Endothelial cell of umbilical vein (primary cell): Measurements from ENCODE around the gene ZNHIT3. TPM values are rescaled to one million over a fixed set of nuclear protein-coding genes. Genes with fewer than 3 reads are reported as not detected.
"Not testable (repeated sequence)": the region's sequence is repeated elsewhere in the genome, so short reads cannot be mapped to it uniquely, and the experiment has no call there.

Experiments
- Bru-seq: library from RNA; stranded (reverse); fragments of 400-500 nt; gene quantifications from one replicate; lab custom pipeline; 2021; lab: Mats Ljungman, UMichigan
- BruChase-seq, 2 experiments: library from RNA; stranded (reverse); fragments of 400-500 nt; gene quantifications; one replicate each; lab custom pipeline; 2021; lab: Mats Ljungman, UMichigan
- BruUV-seq: library from RNA; stranded (reverse); fragments of 400-500 nt; replicated peaks from 2 replicates; lab custom pipeline; 2021; lab: Mats Ljungman, UMichigan
- CTCF ChIA-PET: fragments of 300-600, 350-600 bp; sonication (Branson Sonifier 250); formaldehyde crosslinking; loops from one replicate; lab custom pipeline; 2021; ENCODE audit warnings: antibody characterized with exemption, inconsistent platforms; lab: Charles Lee
- POLR2A ChIA-PET: fragments of 300-600, 350-600 bp; sonication (Branson Sonifier 250); formaldehyde crosslinking; loops from one replicate; lab custom pipeline; 2021; ENCODE audit warnings: antibody characterized with exemption, inconsistent platforms; lab: Charles Lee
- DNase-seq: peaks from one replicate; pipeline ENCODE4 v3.0.0-alpha.2; 2011; ENCODE audit warnings: low read depth, low spot score
- FAIRE-seq: peaks from 2 replicates; lab custom pipeline; 2011; peaks lifted over from hg19 to GRCh38; lab: Jason Lieb, UNC
- H2AFZ ChIP-seq: 2 replicates; pipeline ENCODE4 v1.6.0; 2012; ENCODE audit warnings: low read depth, low read length, control low read depth, inconsistent platforms
- H3K27ac ChIP-seq: 2 replicates; pipeline ENCODE4 v1.5.1; 2011; ENCODE audit warnings: low read depth, mild to moderate bottlenecking, control low read depth, low read length, moderate library complexity; ENCODE audit not compliant: insufficient read depth
- H3K27me3 ChIP-seq, 2 experiments: 2 replicates each; pipeline versions ENCODE4 v1.6.0 to v1.6.1; 2011; ENCODE audit warnings: low read length in 2 of 2, mixed read lengths in 1 of 2; ENCODE audit not compliant: control insufficient read depth in 2 of 2, insufficient read depth in 2 of 2
- H3K36me3 ChIP-seq, 2 experiments: 2 replicates in 1 of 2; 3 replicates in 1 of 2; pipeline ENCODE4 v1.5.1; 2011; ENCODE audit warnings: low read length in 2 of 2, mild to moderate bottlenecking in 1 of 2, moderate library complexity in 1 of 2; ENCODE audit not compliant: control insufficient read depth in 2 of 2, insufficient read depth in 2 of 2; ENCODE audit errors: extremely low read depth in 1 of 2
- H3K4me1 ChIP-seq: 3 replicates; pipeline ENCODE4 v1.5.1; 2011; ENCODE audit warnings: mild to moderate bottlenecking, low read length; ENCODE audit not compliant: control insufficient read depth, insufficient read depth; ENCODE audit errors: extremely low read depth
- H3K4me2 ChIP-seq: 2 replicates; pipeline ENCODE4 v1.6.1; 2011; ENCODE audit warnings: low read length, control low read depth, mixed read lengths; ENCODE audit not compliant: insufficient read depth
- H3K4me3 ChIP-seq, 3 experiments: fragments of 200-600 bp in 1 of 3; sonication (generic), shearing (Covaris generic) in 1 of 3; replicated peaks in 1 of 3; 2 replicates each; pipeline ENCODE4 v1.5.1; 2011 to 2016; ENCODE audit warnings: control low read depth in 3 of 3, low read length in 3 of 3, mild to moderate bottlenecking in 2 of 3, inconsistent platforms in 1 of 3, low read depth in 1 of 3, moderate library complexity in 1 of 3; ENCODE audit not compliant: insufficient read depth in 1 of 3
- H3K79me2 ChIP-seq: 2 replicates; pipeline ENCODE4 v1.6.0; 2012; ENCODE audit warnings: low read length, inconsistent platforms; ENCODE audit not compliant: control insufficient read depth, insufficient read depth
- H3K9ac ChIP-seq: replicated peaks from 2 replicates; pipeline ENCODE3; 2011; ENCODE audit warnings: low read length, control low read depth; ENCODE audit not compliant: insufficient read depth; ENCODE audit errors: extremely low read depth
- H3K9me1 ChIP-seq: replicated peaks from 3 replicates; pipeline ENCODE4 v1.6.0; 2011; ENCODE audit warnings: mild to moderate bottlenecking, low read length; ENCODE audit not compliant: control insufficient read depth, insufficient read depth; ENCODE audit errors: extremely low read depth
- H3K9me3 ChIP-seq: replicated peaks from 2 replicates; pipeline ENCODE4 v1.5.1; 2012; ENCODE audit warnings: low read length, inconsistent platforms; ENCODE audit not compliant: control insufficient read depth, insufficient read depth
- H4K20me1 ChIP-seq: replicated peaks from 2 replicates; pipeline ENCODE3; 2011; ENCODE audit warnings: mild to moderate bottlenecking, low read length; ENCODE audit not compliant: control insufficient read depth, insufficient read depth; ENCODE audit errors: extremely low read depth
- EZH2 ChIP-seq: IDR thresholded peaks from 2 replicates; pipeline ENCODE4 v1.6.1; 2012; ENCODE audit warnings: borderline replicate concordance, low read depth, mild to moderate bottlenecking, moderate library complexity, low read length, inconsistent platforms; ENCODE audit not compliant: severe bottlenecking
- JUN ChIP-seq: IDR thresholded peaks from 2 replicates; pipeline ENCODE4 v1.6.1; 2011; ENCODE audit warnings: borderline replicate concordance, low read depth; ENCODE audit not compliant: insufficient read length, insufficient read depth
- MAX ChIP-seq: IDR thresholded peaks from 2 replicates; pipeline ENCODE4 v1.6.1; 2011; ENCODE audit not compliant: insufficient read depth, insufficient read length
- POLR2A ChIP-seq: IDR thresholded peaks from 2 replicates; pipeline ENCODE4 v1.6.1; 2012; ENCODE audit warnings: low read depth, mild to moderate bottlenecking, control low read depth, low read length
- POLR2AphosphoS5 ChIP-seq: IDR thresholded peaks from 2 replicates; pipeline ENCODE4 v1.6.1; 2012; ENCODE audit warnings: low read depth, mild to moderate bottlenecking, control low read depth, low read length, moderate library complexity; ENCODE audit not compliant: insufficient read depth
- dilution Hi-C: fragments of 300-500 bp; cut with MboI; formaldehyde crosslinking; loops from one replicate; pipeline ENCODE4 v1.15.0; 2019; ENCODE audit warnings: low sequenced_read_pairs; ENCODE audit not compliant: extremely low pct_ligation_motif_present
- intact Hi-C: fragments of 100-400 bp; cut with micrococcal nuclease; formaldehyde crosslinking; loops from one replicate; pipeline ENCODE4 v1.10.0; 2022
- long read RNA-seq: library from polyadenylated mRNA; stranded (forward); transcript quantifications from one replicate; pipeline ENCODE4 v2.0.0, GENCODE V29; 2021
- polyA minus RNA-seq, 3 experiments: library from RNA; depleted of rRNA, polyadenylated mRNA; stranded (reverse); fragments of >200 nt; gene quantifications; 1 replicate in 1 of 3; 2 replicates in 2 of 3; pipeline ENCODE4 v1.2.3, GENCODE V29; 2011
- polyA plus RNA-seq, 4 experiments: library from polyadenylated mRNA; depleted of rRNA in 3 of 4; stranded (reverse) in 3 of 4; unstranded in 1 of 4; fragments of >200 nt; gene quantifications; 2 replicates each; pipeline versions ENCODE4 v1.2.1 to v1.2.3, GENCODE V29; 2011 to 2012; ENCODE audit warnings: missing spikeins in 1 of 4
- total RNA-seq: library from RNA; stranded (reverse); gene quantifications from 2 replicates; pipeline ENCODE4 v1.2.3, GENCODE V29; 2021

Gene ZNHIT3
- total RNA-seq (31.4 and 34.0 TPM in 2 replicates), polyA plus RNA-seq (61.3 and 66.9 TPM in 2 replicates), polyA minus RNA-seq (18.3 and 20.7 TPM in 2 replicates), Bru-seq, nascent RNA (percentile 75 among the genes with signal in this experiment), BruChase-seq, experiment 1, labeled RNA remaining after a 6-hour chase (percentile 72 among the genes with signal in this experiment), BruChase-seq, experiment 2, labeled RNA remaining after a 2-hour chase (percentile 72 among the genes with signal in this experiment)
- 52.2 and 58.5 TPM in 2 replicates for polyA plus RNA-seq (2011; cell fraction: cytosol; rRNA removed)
- 20.5 and 29.9 TPM in 2 replicates for polyA plus RNA-seq (2011; cell fraction: nucleus; rRNA removed)
- 44.3 and 60.0 TPM in 2 replicates for polyA plus RNA-seq (2012)
- polyA minus RNA-seq (2011; cell fraction: cytosol; rRNA and poly(A)+ RNA removed) = 9.5 TPM
- polyA minus RNA-seq (2011; cell fraction: nucleus; rRNA and poly(A)+ RNA removed) = 10.0 and 10.2 TPM in 2 replicates
- long read RNA-seq, transcript ZNHIT3-208 (4 exons, 926 nt) = minor isoform, 9 of 114 reads
- long read RNA-seq, transcript ZNHIT3-209 (5 exons, 834 nt) = minor isoform, 5 of 114 reads
- long read RNA-seq, transcript ZNHIT3-204 (5 exons, 951 nt) = major isoform, 98 of 114 reads
- long read RNA-seq, partial matches to known transcripts = 1 of 114 reads
- long read RNA-seq, other reads (novel, unspliced or antisense) = 1 of 114 reads

GRCh38 chr17:36486204-36487194, at the start of gene ZNHIT3:
ZNHIT3 (plus strand) TSS chr17:36486681; CDS start chr17:36486700, 19 bp downstream.
- TSS peak; percentile 49 for BruUV-seq

GRCh38 chr17:36441792-36442191, 44.7 kb upstream of the ZNHIT3 start:
- CTCF ChIA-PET, H4K20me1 ChIP-seq, BruUV-seq, DNase-seq, H3K27me3 ChIP-seq, H3K79me2 ChIP-seq, FAIRE-seq, H3K9me1 ChIP-seq, H2AFZ ChIP-seq, H3K4me3 ChIP-seq, H3K36me3 ChIP-seq, H3K4me2 ChIP-seq, intact Hi-C loops, POLR2A ChIA-PET, H3K4me1 ChIP-seq, H3K9me3 ChIP-seq, H3K9ac ChIP-seq, H3K27ac ChIP-seq, dilution Hi-C loops: not testable (repeated sequence)

More at GRCh38 chr17:36486204-36487194, at the start of gene ZNHIT3:
- POLR2A ChIA-PET = interaction anchor here (0.6 kb wide), 1 partner anchor 1065 kb away, joined by 5 read pairs; no protein-coding TSS in a partner anchor
- Histone ChIP-seq H3K9ac (peak within 1 kb of the TSS; percentile 36), H3K4me3 (peak within 1 kb of the TSS; percentile 36 to 96 (median 82)), H3K4me1 (peaks cover 17% of the 10 kb centered on the region), H3K36me3 (no peaks in the 10 kb centered on the region), H3K27me3 (peaks cover 0 to 9% of the 10 kb centered on the region in 2 experiments), H3K9me1 (no peaks in the 10 kb centered on the region), H3K9me3 (no peaks in the 10 kb centered on the region), H4K20me1 (no peaks in the 10 kb centered on the region), H2AFZ (peak within 1 kb of the TSS; percentile 93), H3K79me2 (peaks cover 24% of the 10 kb centered on the region), H3K4me2 (peak within 1 kb of the TSS; percentile 78), H3K27ac (peak within 1 kb of the TSS; percentile 3)
- CTCF ChIA-PET = interaction anchor here (0.6 to 1.0 kb wide), 3 partner anchors 9 to 26 kb away, joined by 3 read pairs; no protein-coding TSS in a partner anchor
- intact Hi-C loops (loop anchor here (1.0 kb wide), 1 partner anchor 48 kb away; the partner anchor contains the start of genes MYO19 and PIGW), dilution Hi-C loops (no loop called here)
- peak; percentile 75 for TF ChIP-seq POLR2A
- TF ChIP-seq JUN = no peak
- TF ChIP-seq POLR2AphosphoS5 = peak; percentile 74
- peak; percentile 78 for TF ChIP-seq MAX
- TF ChIP-seq EZH2 = no peak
- FAIRE-seq = no peak
- DNase-seq = peak; percentile 94
